H1 (cell line): ENCODE measurements around the gene DTNB. TPM values are rescaled to one million over a fixed set of nuclear protein-coding genes. Genes with fewer than 3 reads are reported as not detected.

Experiments
- E2F6 ChIP-seq: IDR thresholded peaks from 2 replicates; pipeline ENCODE4 v1.6.1; 2012; ENCODE audit warnings: inconsistent platforms
- polyA plus RNA-seq, 7 experiments: library from polyadenylated mRNA; depleted of rRNA in 3 of 7; stranded (reverse) in 5 of 7; unstranded in 2 of 7; fragments of >200 nt in 5 of 7; fragments of 200-250 nt in 2 of 7; gene quantifications; 1 replicate in 5 of 7; 2 replicates in 1 of 7; 4 replicates in 1 of 7; pipeline versions ENCODE4 v1.2.1 to v1.2.3, GENCODE V29; 2011 to 2013; ENCODE audit warnings: missing spikeins in 2 of 7, mixed read lengths in 2 of 7
- total RNA-seq: library from RNA; stranded (reverse); fragmentation: NEBNext Ultra II Directional; extraction: Animal tissue kit (Norgen Biotek cat#: 25700); gene quantifications from 2 replicates; pipeline ENCODE4 v1.2.1, GENCODE V29; 2021

The DTNB gene
- total and polyA plus RNA-seq, 2 of the 8 experiments (the other 6 are each of a cell fraction or from before 2014, with no cell fraction given): 39.6 to 49.5 TPM

GRCh38 chr2:25481381-25482300 lies 191.7 kb downstream of the DTNB start (continued):
- no peak for TF ChIP-seq E2F6
